CD4-positive, alpha-beta memory T cell (primary cell): ENCODE results near the gene VPREB3. TPM values are rescaled to one million over a fixed set of nuclear protein-coding genes. Genes with fewer than 3 reads are reported as not detected.

Experiments
- CTCF ChIA-PET: fragments of 350-600 bp; sonication (Branson Sonifier 250); formaldehyde crosslinking; loops from one replicate; lab custom pipeline; 2021; ENCODE audit warnings: inconsistent platforms; ENCODE audit not compliant: partially characterized antibody; lab: Charles Lee
- POLR2A ChIA-PET: fragments of 350-600 bp; sonication (Branson Sonifier 250); formaldehyde crosslinking; loops from one replicate; lab custom pipeline; 2021; ENCODE audit not compliant: partially characterized antibody; lab: Charles Lee
- DNase-seq, 5 donors: peaks; one replicate each; pipeline versions ENCODE4 v3.0.0 to v3.0.0-alpha.2; 2020 to 2022; ENCODE audit warnings: mixed read lengths in 1 of 5
- H3K27ac ChIP-seq: one replicate; pipeline ENCODE4 v1.7.0; 2013; ENCODE audit warnings: low read depth, low read length
- H3K27me3 ChIP-seq: 2 replicates; pipeline ENCODE4 v1.7.0; 2013; ENCODE audit warnings: mild to moderate bottlenecking, low read length, moderate library complexity; ENCODE audit not compliant: insufficient read depth
- H3K36me3 ChIP-seq: 2 replicates; pipeline ENCODE4 v1.7.0; 2013; ENCODE audit warnings: mild to moderate bottlenecking, low read length, moderate library complexity; ENCODE audit not compliant: insufficient read depth
- H3K4me1 ChIP-seq: 2 replicates; pipeline ENCODE4 v1.7.0; 2013; ENCODE audit warnings: mild to moderate bottlenecking, low read length, moderate library complexity; ENCODE audit not compliant: insufficient read depth
- H3K4me3 ChIP-seq, 2 donors: one replicate each; pipeline ENCODE4 v1.7.0; 2013; ENCODE audit warnings: low read length in 2 of 2, mild to moderate bottlenecking in 1 of 2
- H3K9me3 ChIP-seq, 2 donors: one replicate each; pipeline ENCODE4 v1.7.0; 2013; ENCODE audit warnings: low read length in 2 of 2, control low read depth in 1 of 2; ENCODE audit not compliant: control insufficient read depth in 1 of 2
- H3K27ac Mint-ChIP-seq, 7 donors: one replicate each; pipeline ENCODE4 v1.8.0; 2020 to 2021; ENCODE audit warnings: mixed read lengths in 7 of 7, mild to moderate bottlenecking in 6 of 7, inconsistent platforms in 3 of 7, moderate library complexity in 3 of 7
- H3K27me3 Mint-ChIP-seq, 2 donors: one replicate each; pipeline ENCODE4 v1.8.0; 2020 to 2021; ENCODE audit warnings: mixed read lengths in 2 of 2
- H3K36me3 Mint-ChIP-seq, 2 donors: one replicate each; pipeline ENCODE4 v1.8.0; 2020 to 2021; ENCODE audit warnings: mixed read lengths in 2 of 2, inconsistent platforms in 1 of 2, mild to moderate bottlenecking in 1 of 2
- H3K4me1 Mint-ChIP-seq, 4 donors: one replicate each; pipeline ENCODE4 v1.8.0; 2020 to 2021; ENCODE audit warnings: mixed read lengths in 4 of 4, mild to moderate bottlenecking in 1 of 4
- H3K4me3 Mint-ChIP-seq, 8 donors: one replicate each; pipeline ENCODE4 v1.8.0; 2020 to 2021; ENCODE audit warnings: mixed read lengths in 8 of 8, mild to moderate bottlenecking in 7 of 8, moderate library complexity in 6 of 8, inconsistent platforms in 3 of 8
- H3K9me3 Mint-ChIP-seq, 8 donors: one replicate each; pipeline ENCODE4 v1.8.0; 2020 to 2021; ENCODE audit warnings: mixed read lengths in 8 of 8, mild to moderate bottlenecking in 5 of 8, inconsistent platforms in 3 of 8, moderate library complexity in 1 of 8
- intact Hi-C: fragments of 100-400 bp; cut with micrococcal nuclease; formaldehyde crosslinking; loops from one replicate; pipeline ENCODE4 v1.15.1; 2023
- polyA plus RNA-seq, 2 donors: library from polyadenylated mRNA; unstranded; fragments of 300-500 nt; fragmentation: Illumina TruSeq; gene quantifications; one replicate each; pipeline ENCODE4 v1.2.3, GENCODE V29; 2021
- total RNA-seq, 2 experiments: library from RNA; stranded (reverse); gene quantifications; one replicate each; pipeline ENCODE4 v1.2.3, GENCODE V29; 2021

The VPREB3 gene
- total and polyA plus RNA-seq, 4 experiments from 2014 or later = 1.2 to 5.5 TPM; not detected in 2

DNA sequence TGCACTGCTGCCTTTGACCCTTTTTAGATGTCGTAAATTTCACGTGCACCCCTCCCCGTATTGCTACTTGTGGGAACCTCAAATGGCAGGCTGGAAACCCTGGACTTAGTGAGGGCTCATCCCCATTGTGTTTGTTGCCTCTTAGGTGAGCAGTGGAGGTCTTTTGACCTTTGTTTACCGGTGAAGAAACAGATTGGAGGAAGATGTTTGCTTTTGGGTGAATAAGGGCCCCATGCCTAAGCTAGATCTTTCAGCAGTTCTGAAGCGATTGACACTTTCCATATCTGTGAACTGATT lies 33.3 kb upstream of the VPREB3 start:
- Mint-ChIP-seq H3K4me3 (peak overlapping the region; percentile 89 to 96 (median 91)), H3K9me3 (no peaks in the 10 kb centered on the region), H3K4me1 (peaks cover 18 to 50% (median 36%) of the 10 kb centered on the region in 4 donors), H3K27ac (peak overlapping the region; percentile 90 to 95 (median 93)), H3K27me3 (no peaks in the 10 kb centered on the region), H3K36me3 (peaks cover 5 to 21% of the 10 kb centered on the region in 2 donors)
- no peak for DNase-seq
- peaks cover 5% of the 10 kb centered on the region for H3K36me3 ChIP-seq
- H3K4me1 ChIP-seq = peaks cover 34% of the 10 kb centered on the region
- no peaks in the 10 kb centered on the region for H3K27me3 ChIP-seq
- intact Hi-C loops = loop anchor here (1.0 to 5.0 kb wide), 5 partner anchors 15 to 127 kb away; partner anchors contain the start of genes DERL3, MMP11 and ZNF70
- ChIA-PET POLR2A (interaction anchor here (1.0 to 2.4 kb wide), 9 partner anchors 13 to 369 kb away, joined by 3 to 15 read pairs (median 4); partner anchors contain the start of genes CABIN1 and ZNF70), CTCF (interaction anchor here (1.4 to 2.1 kb wide), 2 partner anchors 16 to 59 kb away, joined by 3 to 6 read pairs; no protein-coding TSS in a partner anchor)
- H3K4me3 ChIP-seq = peak overlapping the region; percentile 55
- H3K27ac ChIP-seq = peak overlapping the region; percentile 98
- no peaks in the 10 kb centered on the region for H3K9me3 ChIP-seq

DNA sequence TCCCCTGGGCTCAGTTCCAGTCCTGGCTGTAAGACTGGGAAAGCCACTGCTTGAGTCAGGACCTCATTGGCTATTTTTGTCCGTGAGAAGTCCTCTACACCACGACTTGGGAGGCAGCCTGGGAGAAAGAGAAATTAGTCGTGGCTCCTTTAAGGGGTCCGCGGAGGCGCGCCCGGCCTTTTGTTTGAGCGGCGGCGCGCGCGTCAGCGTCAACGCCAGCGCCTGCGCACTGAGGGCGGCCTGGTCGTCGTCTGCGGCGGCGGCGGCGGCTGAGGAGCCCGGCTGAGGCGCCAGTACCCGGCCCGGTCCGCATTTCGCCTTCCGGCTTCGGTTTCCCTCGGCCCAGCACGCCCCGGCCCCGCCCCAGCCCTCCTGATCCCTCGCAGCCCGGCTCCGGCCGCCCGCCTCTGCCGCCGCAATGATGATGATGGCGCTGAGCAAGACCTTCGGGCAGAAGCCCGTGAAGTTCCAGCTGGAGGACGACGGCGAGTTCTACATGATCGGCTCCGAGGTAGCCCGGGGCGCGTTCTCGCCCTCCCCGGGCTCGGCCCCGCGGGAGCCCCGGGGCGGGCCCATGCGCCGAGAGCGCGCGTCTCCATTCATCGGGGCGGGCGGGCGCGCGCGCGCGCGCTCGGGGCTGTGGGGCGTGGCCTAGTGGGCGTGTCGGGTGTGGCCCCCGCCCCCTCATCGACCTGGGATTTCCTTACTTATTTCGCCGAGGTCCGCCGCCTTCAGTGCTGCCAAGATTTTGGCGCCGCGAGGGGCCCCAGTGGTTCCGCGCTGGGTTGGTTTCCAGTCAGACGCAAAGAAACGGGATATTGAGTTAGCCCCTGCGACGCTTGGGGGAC lies 32.8 kb upstream of the VPREB3 start, which contains the start of gene SMARCB1:
SMARCB1 (plus strand) TSS at position 215 of the 848 bp plus-strand sequence; CDS start at position 419, 204 bp downstream.
- peaks cover 34% of the 10 kb centered on the region for H3K4me1 ChIP-seq
- H3K9me3 ChIP-seq = no peaks in the 10 kb centered on the region
- H3K27me3 Mint-ChIP-seq = no peaks in the 10 kb centered on the region
- H3K27ac ChIP-seq = peak within 1 kb of the TSS; percentile 98
- H3K4me3 ChIP-seq = peak within 1 kb of the TSS; percentile 55
- peak; percentile 86 to 89 (median 86) for DNase-seq
- H3K27ac Mint-ChIP-seq = peak within 1 kb of the TSS; percentile 93 to 97 (median 95)
- intact Hi-C loops = loop anchor here (1.0 to 5.0 kb wide), 5 partner anchors 15 to 127 kb away; partner anchors contain the start of genes DERL3, MMP11 and ZNF70
- ChIA-PET CTCF (interaction anchor here (0.7 to 2.1 kb wide), 3 partner anchors 16 to 70 kb away, joined by 3 to 6 read pairs (median 5); partner anchors contain the start of gene SLC2A11), POLR2A (interaction anchor here (0.9 to 2.4 kb wide), 13 partner anchors 13 to 768 kb away, joined by 3 to 15 read pairs (median 4); partner anchors contain the start of genes CABIN1, GUCD1, MIF and SLC2A11)
- no peaks in the 10 kb centered on the region for H3K36me3 ChIP-seq
- peak within 1 kb of the TSS; percentile 89 to 96 (median 91) for H3K4me3 Mint-ChIP-seq
- H3K27me3 ChIP-seq = no peaks in the 10 kb centered on the region
- H3K4me1 Mint-ChIP-seq = peaks cover 16 to 45% (median 32%) of the 10 kb centered on the region in 4 donors
- H3K36me3 Mint-ChIP-seq = peaks cover 0 to 15% of the 10 kb centered on the region in 2 donors
- no peaks in the 10 kb centered on the region for H3K9me3 Mint-ChIP-seq

DNA sequence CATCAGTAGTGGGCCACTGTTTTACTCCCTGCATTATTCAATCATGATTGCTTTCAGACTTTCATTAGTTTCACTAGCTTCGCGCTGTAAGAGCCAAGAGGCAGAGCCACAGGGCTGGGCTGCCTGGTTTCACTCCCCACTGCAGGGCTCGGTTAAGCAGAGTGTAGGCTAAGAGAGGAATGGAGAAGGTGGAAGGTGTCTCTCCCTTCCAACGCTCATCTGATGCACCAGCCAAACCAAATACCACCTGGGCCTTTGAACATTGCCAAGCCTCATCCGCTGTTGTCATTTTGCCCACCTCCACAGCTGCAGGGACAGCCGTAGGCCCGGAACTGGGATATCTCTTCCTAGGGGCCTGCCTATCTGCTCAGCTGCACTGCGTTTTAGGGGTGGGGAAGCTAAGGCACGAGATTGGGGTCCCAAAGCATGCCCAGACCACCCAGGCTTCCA lies 32.1 kb upstream of the VPREB3 start:
- no peaks in the 10 kb centered on the region for H3K27me3 ChIP-seq
- peaks cover 34% of the 10 kb centered on the region for H3K4me1 ChIP-seq
- Mint-ChIP-seq H3K27ac (peak overlapping the region; percentile 92 to 97 (median 93)), H3K27me3 (no peaks in the 10 kb centered on the region), H3K36me3 (peaks cover 0 to 9% of the 10 kb centered on the region in 2 donors), H3K9me3 (no peaks in the 10 kb centered on the region), H3K4me1 (peaks cover 16 to 40% (median 30%) of the 10 kb centered on the region in 4 donors), H3K4me3 (peak overlapping the region; percentile 82 to 96 (median 88))
- intact Hi-C loops = loop anchor here (5.0 kb wide), 1 partner anchor 69 kb away; no protein-coding TSS in a partner anchor
- H3K27ac ChIP-seq = peak overlapping the region; percentile 98
- no peaks in the 10 kb centered on the region for H3K9me3 ChIP-seq
- ChIA-PET POLR2A (interaction anchor here (0.9 to 2.4 kb wide), 10 partner anchors 12 to 769 kb away, joined by 3 to 15 read pairs (median 4); partner anchors contain the start of genes GUCD1, MIF, SLC2A11 and ZNF70), CTCF (interaction anchor here (0.7 to 2.1 kb wide), 4 partner anchors 15 to 108 kb away, joined by 3 to 6 read pairs (median 4); partner anchors contain the start of genes MIF and SLC2A11)
- no peak for DNase-seq
- H3K36me3 ChIP-seq = no peaks in the 10 kb centered on the region
- peak overlapping the region in 1 of 2 donors; percentile 55 for H3K4me3 ChIP-seq

DNA sequence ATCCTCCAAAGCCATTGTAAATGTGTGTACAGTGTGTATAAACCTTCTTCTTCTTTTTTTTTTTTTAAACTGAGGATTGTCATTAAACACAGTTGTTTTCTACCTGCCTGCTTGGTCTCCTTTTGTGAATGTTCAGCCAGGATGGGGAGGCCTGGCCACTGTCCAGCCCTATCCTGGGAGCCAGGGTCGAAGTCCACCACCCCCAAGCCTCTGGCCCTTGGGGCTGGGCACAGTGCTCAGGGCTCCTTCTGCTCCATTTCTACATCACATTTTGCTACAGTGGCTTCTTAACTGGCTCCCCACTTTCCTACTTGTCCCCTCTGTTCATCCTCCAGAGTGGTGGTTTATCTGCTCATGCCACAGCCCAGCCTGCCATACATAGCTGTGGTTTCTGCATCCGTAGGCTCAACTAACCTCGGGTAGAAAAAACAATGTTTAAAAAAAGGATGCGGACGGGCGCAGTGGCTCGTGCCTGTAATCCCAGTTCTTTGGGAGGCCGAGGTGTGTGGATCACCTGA lies 30.0 kb upstream of the VPREB3 start:
- no peaks in the 10 kb centered on the region for H3K27me3 Mint-ChIP-seq

DNA sequence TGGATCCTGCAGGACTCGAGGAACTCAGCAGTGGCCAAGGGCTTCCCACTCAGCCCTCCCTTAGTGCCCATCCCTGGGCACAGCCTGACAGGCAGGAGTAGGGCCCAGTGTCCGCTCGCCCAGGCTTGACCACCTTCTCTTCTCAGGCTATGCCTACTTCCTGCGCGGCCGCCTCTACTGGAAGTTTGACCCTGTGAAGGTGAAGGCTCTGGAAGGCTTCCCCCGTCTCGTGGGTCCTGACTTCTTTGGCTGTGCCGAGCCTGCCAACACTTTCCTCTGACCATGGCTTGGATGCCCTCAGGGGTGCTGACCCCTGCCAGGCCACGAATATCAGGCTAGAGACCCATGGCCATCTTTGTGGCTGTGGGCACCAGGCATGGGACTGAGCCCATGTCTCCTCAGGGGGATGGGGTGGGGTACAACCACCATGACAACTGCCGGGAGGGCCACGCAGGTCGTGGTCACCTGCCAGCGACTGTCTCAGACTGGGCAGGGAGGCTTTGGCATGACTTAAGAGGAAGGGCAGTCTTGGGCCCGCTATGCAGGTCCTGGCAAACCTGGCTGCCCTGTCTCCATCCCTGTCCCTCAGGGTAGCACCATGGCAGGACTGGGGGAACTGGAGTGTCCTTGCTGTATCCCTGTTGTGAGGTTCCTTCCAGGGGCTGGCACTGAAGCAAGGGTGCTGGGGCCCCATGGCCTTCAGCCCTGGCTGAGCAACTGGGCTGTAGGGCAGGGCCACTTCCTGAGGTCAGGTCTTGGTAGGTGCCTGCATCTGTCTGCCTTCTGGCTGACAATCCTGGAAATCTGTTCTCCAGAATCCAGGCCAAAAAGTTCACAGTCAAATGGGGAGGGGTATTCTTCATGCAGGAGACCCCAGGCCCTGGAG lies 29.3 kb upstream of the VPREB3 start:
- intact Hi-C loops = no loop called here
- Histone ChIP-seq H3K27me3 (no peaks in the 10 kb centered on the region), H3K4me1 (peaks cover 17% of the 10 kb centered on the region), H3K9me3 (no peaks in the 10 kb centered on the region), H3K36me3 (no peaks in the 10 kb centered on the region), H3K4me3 (no peak overlapping the region), H3K27ac (no peak overlapping the region)
- Mint-ChIP-seq H3K9me3 (no peaks in the 10 kb centered on the region), H3K36me3 (peaks cover 0 to 5% of the 10 kb centered on the region in 2 donors), H3K4me1 (peaks cover 9 to 27% (median 20%) of the 10 kb centered on the region in 4 donors), H3K27ac (peak overlapping the region in 1 of 7 donors; percentile 12), H3K27me3 (no peaks in the 10 kb centered on the region), H3K4me3 (no peak overlapping the region)
- ChIA-PET CTCF (no interaction called here), POLR2A (no interaction called here)
- DNase-seq = no peak

More for the DNA sequence above, 30.0 kb upstream of the VPREB3 start:
- H3K27me3 ChIP-seq = no peaks in the 10 kb centered on the region
- peak in 1 of 5 donors; percentile 14 for DNase-seq
- intact Hi-C loops = no loop called here
- H3K9me3 ChIP-seq = no peaks in the 10 kb centered on the region
- H3K4me3 Mint-ChIP-seq = peak overlapping the region in 3 of 8 donors; percentile 24 to 49 (median 48)
- H3K4me1 ChIP-seq = peaks cover 25% of the 10 kb centered on the region
- H3K36me3 Mint-ChIP-seq = peaks cover 0 to 5% of the 10 kb centered on the region in 2 donors
- no peaks in the 10 kb centered on the region for H3K9me3 Mint-ChIP-seq
- ChIA-PET POLR2A (no interaction called here), CTCF (no interaction called here)
- no peak overlapping the region for H3K4me3 ChIP-seq
- H3K4me1 Mint-ChIP-seq = peaks cover 9 to 35% (median 23%) of the 10 kb centered on the region in 4 donors
- H3K27ac Mint-ChIP-seq = peak overlapping the region in 4 of 7 donors; percentile 23 to 79 (median 54)
- H3K36me3 ChIP-seq = no peaks in the 10 kb centered on the region
- H3K27ac ChIP-seq = no peak overlapping the region

DNA sequence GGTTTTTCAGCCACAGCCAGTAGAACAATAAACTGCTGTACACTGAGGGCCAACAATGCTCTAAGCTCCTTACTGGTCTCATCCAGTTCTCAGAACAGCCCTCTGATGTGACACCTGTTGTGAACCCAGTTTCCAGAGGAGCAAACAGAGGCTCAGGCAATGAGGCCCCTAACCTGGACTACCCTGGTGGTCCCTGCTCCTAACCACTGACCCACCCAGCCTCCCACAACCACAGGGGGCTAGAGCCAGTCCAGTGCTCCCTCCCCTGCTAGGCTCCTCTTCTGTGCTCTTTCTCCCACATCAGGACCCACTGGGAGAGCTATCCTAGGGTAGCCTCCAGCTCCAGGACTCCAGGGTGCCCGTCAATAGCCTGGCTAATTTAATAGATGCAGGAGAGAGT lies 28.5 kb upstream of the VPREB3 start:
- no peak for DNase-seq

More for the DNA sequence above, 28.5 kb upstream of the VPREB3 start:
- H3K9me3 Mint-ChIP-seq = no peaks in the 10 kb centered on the region
- no peak overlapping the region for H3K27ac ChIP-seq
- no peaks in the 10 kb centered on the region for H3K9me3 ChIP-seq
- H3K4me1 Mint-ChIP-seq = peaks cover 6 to 19% (median 15%) of the 10 kb centered on the region in 4 donors
- POLR2A ChIA-PET = no interaction called here
- intact Hi-C loops = no loop called here
- CTCF ChIA-PET = no interaction called here
- H3K27me3 ChIP-seq = no peaks in the 10 kb centered on the region
- H3K27me3 Mint-ChIP-seq = no peaks in the 10 kb centered on the region
- H3K36me3 ChIP-seq = no peaks in the 10 kb centered on the region
- peaks cover 0 to 5% of the 10 kb centered on the region in 2 donors for H3K36me3 Mint-ChIP-seq
- no peak overlapping the region for H3K4me3 ChIP-seq
- H3K4me1 ChIP-seq = peaks cover 9% of the 10 kb centered on the region
- H3K4me3 Mint-ChIP-seq = no peak overlapping the region
- H3K27ac Mint-ChIP-seq = no peak overlapping the region
